ENCODE measurements around the gene CEP20.
"Not testable (repeated sequence)": the region's sequence is repeated elsewhere in the genome, so short reads cannot be mapped to it uniquely, and the experiment has no call there.

CEP20 gene

GRCh38 chr16:15888072-15888976, at the start of gene CEP20:
Gene CEP20 (minus strand): TSS chr16:15888603. CDS start chr16:15888585, 18 bp downstream.
- DNase-seq (ENCODE audit: low spot score) = peak; percentile 100

- DNase-seq (ENCODE audit: low spot score) = not testable (repeated sequence)
Measured at GRCh38 chr16:15936809-15937208, 48.4 kb upstream of the CEP20 start.

GRCh38 chr16:15934991-15935390, 46.6 kb upstream of the CEP20 start:
- DNase-seq (ENCODE audit: low spot score) = no peak

- no peak for DNase-seq (ENCODE audit: low spot score)
Measured at GRCh38 chr16:15933781-15934180, 45.4 kb upstream of the CEP20 start.

- DNase-seq (ENCODE audit: low spot score) = no peak
Measured at GRCh38 chr16:15932939-15933338, 44.5 kb upstream of the CEP20 start.

- DNase-seq (ENCODE audit: low spot score) = no peak
Measured at GRCh38 chr16:15928261-15929104, 40.1 kb upstream of the CEP20 start.

- no peak for DNase-seq (ENCODE audit: low spot score)
Measured at GRCh38 chr16:15925631-15926030, 37.2 kb upstream of the CEP20 start.

GRCh38 chr16:15924996-15925395, 36.6 kb upstream of the CEP20 start:
- DNase-seq (ENCODE audit: low spot score) = no peak

- no peak for DNase-seq (ENCODE audit: low spot score)
Measured at GRCh38 chr16:15919331-15919730, 30.9 kb upstream of the CEP20 start.

GRCh38 chr16:15918314-15918713, 29.9 kb upstream of the CEP20 start:
- not testable (repeated sequence) for DNase-seq (ENCODE audit: low spot score)

- no peak for DNase-seq (ENCODE audit: low spot score)
Measured at GRCh38 chr16:15916323-15916722, 27.9 kb upstream of the CEP20 start.

- no peak for DNase-seq (ENCODE audit: low spot score)
Measured at GRCh38 chr16:15915555-15916081, 27.2 kb upstream of the CEP20 start.

- DNase-seq (ENCODE audit: low spot score) = no peak
Measured at GRCh38 chr16:15913046-15913698, 24.8 kb upstream of the CEP20 start.

GRCh38 chr16:15911198-15911597, 22.8 kb upstream of the CEP20 start:
- no peak for DNase-seq (ENCODE audit: low spot score)

- no peak for DNase-seq (ENCODE audit: low spot score)
Measured at GRCh38 chr16:15907863-15908478, 19.6 kb upstream of the CEP20 start.

- DNase-seq (ENCODE audit: low spot score) = no peak
Measured at GRCh38 chr16:15906439-15906838, 18.0 kb upstream of the CEP20 start.

- no peak for DNase-seq (ENCODE audit: low spot score)
Measured at GRCh38 chr16:15903960-15904359, 15.6 kb upstream of the CEP20 start.

- no peak for DNase-seq (ENCODE audit: low spot score)
Measured at GRCh38 chr16:15900901-15901500, 12.6 kb upstream of the CEP20 start.

GRCh38 chr16:15900357-15900756, 12.0 kb upstream of the CEP20 start:
- DNase-seq (ENCODE audit: low spot score) = no peak

- DNase-seq (ENCODE audit: low spot score) = no peak
Measured at GRCh38 chr16:15899538-15900100, 11.2 kb upstream of the CEP20 start.

- no peak for DNase-seq (ENCODE audit: low spot score)
Measured at GRCh38 chr16:15898654-15899053, 10.3 kb upstream of the CEP20 start.
